Lower lobe of right lung (tissue), 2 donors: ENCODE measurements around the gene CBX6. TPM values are rescaled to one million over a fixed set of nuclear protein-coding genes. Genes with fewer than 3 reads are reported as not detected.
"Not testable (repeated sequence)": the region's sequence is repeated elsewhere in the genome, so short reads cannot be mapped to it uniquely, and the experiment has no call there.

ENCODE experiments used
- ATAC-seq, 2 donors: fragments of 200-7000 bp; cut with Tn5 transposase; one replicate each; pipeline ENCODE4 v1.9.1; 2020 to 2022; ENCODE audit warnings: mild to moderate bottlenecking in 2 of 2, moderate library complexity in 2 of 2
- DNase-seq: peaks from one replicate; pipeline ENCODE4 v3.0.0-alpha.2; 2020
- H3K27ac ChIP-seq: fragments of 200-600 bp; one replicate; pipeline ENCODE4 v1.8.0; 2022
- H3K27me3 ChIP-seq: fragments of 200-600 bp; one replicate; pipeline ENCODE4 v1.8.0; 2022; ENCODE audit warnings: low read depth
- H3K36me3 ChIP-seq: fragments of 200-600 bp; one replicate; pipeline ENCODE4 v1.8.0; 2022; ENCODE audit warnings: mild to moderate bottlenecking
- H3K4me1 ChIP-seq: fragments of 200-600 bp; one replicate; pipeline ENCODE4 v1.8.0; 2022
- H3K4me3 ChIP-seq: fragments of 200-600 bp; one replicate; pipeline ENCODE4 v1.8.0; 2022; ENCODE audit warnings: mild to moderate bottlenecking
- H3K9me3 ChIP-seq: fragments of 200-600 bp; one replicate; pipeline ENCODE4 v1.8.0; 2022
- CTCF ChIP-seq: fragments of 200-600 bp; IDR thresholded peaks from one replicate; pipeline ENCODE4 v1.8.0; 2022; ENCODE audit warnings: antibody characterized with exemption, mild to moderate bottlenecking
- intact Hi-C: fragments of 100-400 bp; cut with DNase I; formaldehyde crosslinking; loops from one replicate; pipeline ENCODE4 v1.11.0; 2022
- total RNA-seq: library from RNA; stranded (reverse); fragmentation: NEBNext Ultra II Directional; extraction: Animal tissue kit (Norgen Biotek cat#: 25700); gene quantifications from one replicate; pipeline ENCODE4 v1.2.1, GENCODE V29; 2021
- donor health status: DM: no; HTN: yes; CAD: no; lungs with severe emphysema.

Gene CBX6
- total RNA-seq, 1 donor from 2014 or later, result 54.7 TPM

DNA sequence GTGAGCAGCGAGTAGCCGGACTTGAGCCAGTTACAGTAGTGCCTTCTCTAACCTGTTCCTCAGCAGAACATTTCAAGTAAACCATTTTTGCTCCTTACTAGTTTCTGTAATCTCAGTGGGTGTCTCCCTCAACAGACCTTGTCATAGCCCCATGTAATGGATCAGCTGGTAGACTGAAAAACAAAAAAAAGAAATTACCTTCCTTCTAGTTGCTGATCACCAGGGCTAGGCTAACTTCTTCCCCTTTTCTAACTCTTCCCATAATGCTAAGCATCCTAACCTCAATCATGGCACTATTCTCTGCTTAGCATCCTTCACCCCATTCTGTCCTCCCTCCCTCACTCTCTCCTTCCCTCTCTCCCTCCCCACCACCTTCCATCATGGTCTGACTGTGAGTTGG, 35.8 kb upstream of the CBX6 start:
- peaks cover 12% of the 10 kb centered on the region for H3K27me3 ChIP-seq
- DNase-seq, result no peak
- H3K27ac ChIP-seq, result no peak overlapping the region
- H3K36me3 ChIP-seq, result no peaks in the 10 kb centered on the region
- no peak overlapping the region for H3K4me3 ChIP-seq
- no peaks in the 10 kb centered on the region for H3K9me3 ChIP-seq
- H3K4me1 ChIP-seq, result no peaks in the 10 kb centered on the region
- TF ChIP-seq CTCF, result no peak
- intact Hi-C loops, result no loop called here
- ATAC-seq, result no peak

DNA sequence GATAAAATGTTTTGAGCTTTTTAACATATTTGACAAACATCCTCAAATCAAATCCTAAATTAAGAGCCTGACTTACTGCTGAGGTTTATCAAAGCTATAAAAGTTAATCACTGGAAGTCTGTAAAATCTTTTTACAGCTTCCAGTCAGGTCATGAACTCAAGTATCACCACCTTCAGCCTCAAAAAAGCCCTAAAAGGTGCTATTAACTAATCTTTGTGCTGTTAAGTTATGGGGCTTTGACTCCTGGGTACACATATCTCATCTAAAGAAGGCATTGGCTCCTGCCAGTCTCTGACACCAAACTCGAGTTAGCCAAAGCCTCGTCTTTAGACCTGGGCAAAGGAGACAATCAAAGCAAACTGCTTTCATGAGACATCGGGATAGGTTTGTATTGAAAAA, 34.0 kb upstream of the CBX6 start:
- TF ChIP-seq CTCF, result no peak
- Histone ChIP-seq H3K4me1 (no peaks in the 10 kb centered on the region), H3K27me3 (peaks cover 10% of the 10 kb centered on the region), H3K36me3 (no peaks in the 10 kb centered on the region), H3K27ac (no peak overlapping the region), H3K4me3 (no peak overlapping the region), H3K9me3 (no peaks in the 10 kb centered on the region)
- intact Hi-C loops, result no loop called here
- ATAC-seq (no peak), DNase-seq (no peak)

- H3K27ac ChIP-seq, intact Hi-C loops, H3K4me1 ChIP-seq, H3K27me3 ChIP-seq, ATAC-seq, DNase-seq, H3K4me3 ChIP-seq, H3K36me3 ChIP-seq, H3K9me3 ChIP-seq: not testable (repeated sequence)
Measured at GRCh38 chr22:38904052-38904617, 32.1 kb upstream of the CBX6 start.

DNA sequence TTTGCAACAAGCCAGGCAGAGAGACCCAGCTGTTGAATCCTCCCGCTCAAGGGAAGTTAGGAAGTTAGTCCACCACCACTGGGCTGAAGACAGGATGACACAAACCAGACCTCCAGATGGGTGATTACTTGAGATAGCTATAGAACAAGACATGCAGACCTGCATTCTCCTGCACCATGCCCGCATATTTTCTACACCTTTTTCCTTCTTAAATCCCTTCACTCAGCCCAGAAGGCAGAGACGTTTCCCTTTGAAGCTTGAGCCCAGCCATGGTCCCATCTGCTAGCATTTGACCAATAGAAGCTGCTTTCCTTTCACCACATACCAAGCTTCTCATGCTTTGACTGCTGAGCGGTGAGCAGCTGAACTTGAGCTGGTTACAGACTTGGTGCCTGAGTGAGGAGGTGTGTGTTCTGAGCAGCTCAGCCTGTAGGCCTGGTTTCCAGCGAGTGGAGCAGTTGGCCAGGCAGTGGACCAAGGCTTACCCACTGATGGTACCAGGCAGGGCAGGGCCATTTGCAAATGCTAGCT, 29.2 kb upstream of the CBX6 start:
- no peak for DNase-seq
- Histone ChIP-seq H3K36me3 (no peaks in the 10 kb centered on the region), H3K27me3 (no peaks in the 10 kb centered on the region), H3K27ac (no peak overlapping the region), H3K4me3 (no peak overlapping the region), H3K9me3 (no peaks in the 10 kb centered on the region), H3K4me1 (no peaks in the 10 kb centered on the region)
- no peak for ATAC-seq
- intact Hi-C loops, result no loop called here
- no peak for TF ChIP-seq CTCF

DNA sequence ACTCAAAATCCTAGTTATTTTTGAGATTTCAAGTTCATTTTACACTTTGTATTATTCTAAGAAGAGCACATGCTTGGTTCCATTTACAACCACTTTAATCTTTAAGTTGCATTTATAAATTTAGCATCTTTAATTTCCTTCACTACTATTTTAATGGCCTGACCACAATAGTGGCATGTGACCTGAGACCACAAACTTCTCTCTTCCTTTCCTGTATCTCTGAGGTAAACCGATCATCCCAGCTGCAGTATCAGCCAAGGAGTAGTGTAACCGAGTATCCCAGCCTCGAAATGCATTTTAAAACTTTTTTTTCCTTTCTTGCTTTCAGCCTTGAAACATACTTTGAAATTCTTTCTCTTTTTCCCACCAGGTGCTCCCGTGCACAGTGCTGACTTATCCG, 28.7 kb upstream of the CBX6 start:
- Histone ChIP-seq H3K4me1 (no peaks in the 10 kb centered on the region), H3K36me3 (no peaks in the 10 kb centered on the region), H3K27ac (no peak overlapping the region), H3K4me3 (no peak overlapping the region), H3K27me3 (no peaks in the 10 kb centered on the region), H3K9me3 (no peaks in the 10 kb centered on the region)
- intact Hi-C loops, result no loop called here
- DNase-seq, result no peak
- no peak for ATAC-seq
- no peak for TF ChIP-seq CTCF

DNA sequence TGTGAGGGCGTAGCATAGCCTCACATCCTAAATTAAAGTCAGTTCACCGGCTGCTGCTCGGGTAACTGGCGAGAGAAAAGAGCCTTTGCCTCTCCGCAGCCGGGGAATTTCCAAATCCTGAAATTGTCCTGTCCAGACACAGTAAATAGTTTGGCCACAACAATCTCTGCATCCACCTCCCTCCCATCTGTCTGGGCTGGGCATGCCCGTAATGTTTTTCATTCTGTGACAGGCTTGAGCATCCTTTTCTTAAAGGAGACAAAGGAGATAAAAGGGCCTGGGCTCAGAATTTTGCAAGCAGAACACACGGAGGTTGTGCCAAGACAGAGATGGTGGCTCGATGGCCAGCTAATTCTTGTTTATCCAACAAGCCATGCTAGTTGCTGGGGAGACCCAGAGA, 19.2 kb upstream of the CBX6 start:
- H3K27ac ChIP-seq, result no peak overlapping the region
- no peaks in the 10 kb centered on the region for H3K4me1 ChIP-seq
- peaks cover 3% of the 10 kb centered on the region for H3K27me3 ChIP-seq
- H3K9me3 ChIP-seq, result no peaks in the 10 kb centered on the region
- intact Hi-C loops, result no loop called here
- no peak for TF ChIP-seq CTCF
- ATAC-seq (no peak), DNase-seq (no peak)
- no peak overlapping the region for H3K4me3 ChIP-seq
- H3K36me3 ChIP-seq, result no peaks in the 10 kb centered on the region
